IPS-NIHi7 (cell line): ENCODE results near the gene HEPHL1.

ENCODE experiments used
- DNase-seq: peaks from one replicate; pipeline ENCODE4 v3.0.0; 2012; ENCODE audit warnings: mixed read lengths; ENCODE audit errors: extremely low spot score

Gene HEPHL1

GRCh38 chr11:94018721-94019120, 2.4 kb upstream of the HEPHL1 start:
- no peak for DNase-seq

GRCh38 chr11:94023856-94024255, 2.7 kb downstream of the HEPHL1 start:
- DNase-seq, result no peak

GRCh38 chr11:94024547-94024946, 3.4 kb downstream of the HEPHL1 start:
- no peak for DNase-seq

- DNase-seq, result no peak
Observed at GRCh38 chr11:94025690-94026394, 4.7 kb downstream of the HEPHL1 start.

GRCh38 chr11:94027210-94027609, 6.1 kb downstream of the HEPHL1 start:
- DNase-seq, result no peak

GRCh38 chr11:94028436-94028835, 7.3 kb downstream of the HEPHL1 start:
- peak; percentile 5 for DNase-seq

- DNase-seq, result no peak
Observed at GRCh38 chr11:94030059-94030458, 8.9 kb downstream of the HEPHL1 start.

- no peak for DNase-seq
Observed at GRCh38 chr11:94031625-94032024, 10.5 kb downstream of the HEPHL1 start.

- DNase-seq, result no peak
Observed at GRCh38 chr11:94032066-94032465, 10.9 kb downstream of the HEPHL1 start.

GRCh38 chr11:94032725-94033124, 11.6 kb downstream of the HEPHL1 start:
- no peak for DNase-seq

- DNase-seq, result no peak
Observed at GRCh38 chr11:94034207-94034606, 13.1 kb downstream of the HEPHL1 start.

- DNase-seq, result no peak
Observed at GRCh38 chr11:94036096-94036495, 14.9 kb downstream of the HEPHL1 start.

- no peak for DNase-seq
Observed at GRCh38 chr11:94043241-94043640, 22.1 kb downstream of the HEPHL1 start.

- no peak for DNase-seq
Observed at GRCh38 chr11:94046796-94047195, 25.6 kb downstream of the HEPHL1 start.

- DNase-seq, result no peak
Observed at GRCh38 chr11:94048032-94048709, 27.0 kb downstream of the HEPHL1 start.

- DNase-seq, result no peak
Observed at GRCh38 chr11:94049351-94049750, 28.2 kb downstream of the HEPHL1 start.

- no peak for DNase-seq
Observed at GRCh38 chr11:94058630-94059029, 37.5 kb downstream of the HEPHL1 start.

- no peak for DNase-seq
Observed at GRCh38 chr11:94059065-94059464, 37.9 kb downstream of the HEPHL1 start.

GRCh38 chr11:94060401-94060800, 39.2 kb downstream of the HEPHL1 start:
- no peak for DNase-seq

- DNase-seq, result no peak
Observed at GRCh38 chr11:94062360-94062759, 41.2 kb downstream of the HEPHL1 start.

- DNase-seq, result no peak
Observed at GRCh38 chr11:94066901-94067429, 45.8 kb downstream of the HEPHL1 start.

GRCh38 chr11:94068764-94069163, 47.6 kb downstream of the HEPHL1 start:
- no peak for DNase-seq
